HL-60/S4 (cell line): ENCODE measurements around the gene PCDH15.

Experiments used
- in situ Hi-C: fragments of 300-500 bp; cut with MboI; formaldehyde crosslinking; loops from 2 replicates; pipeline ENCODE4 v1.14.3; 2022; ENCODE audit warnings: low sequenced_read_pairs

Gene PCDH15

GRCh38 chr10:54139819-54140428, 661.1 kb downstream of the PCDH15 start:
- in situ Hi-C loops: no loop called here

GRCh38 chr10:54137396-54137795, 663.6 kb downstream of the PCDH15 start:
- in situ Hi-C loops: no loop called here

GRCh38 chr10:54133203-54133602, 667.8 kb downstream of the PCDH15 start:
- in situ Hi-C loops: no loop called here

- in situ Hi-C loops: no loop called here
These were observed 669.2 kb downstream of the PCDH15 start for GRCh38 chr10:54131833-54132232.

GRCh38 chr10:54130394-54130793, 670.6 kb downstream of the PCDH15 start:
- in situ Hi-C loops: no loop called here

- in situ Hi-C loops: no loop called here
These were observed 675.8 kb downstream of the PCDH15 start for GRCh38 chr10:54125098-54125747.

- in situ Hi-C loops: no loop called here
These were observed 676.7 kb downstream of the PCDH15 start for GRCh38 chr10:54124209-54124885.

GRCh38 chr10:54120806-54121205, 680.2 kb downstream of the PCDH15 start:
- in situ Hi-C loops: no loop called here

- in situ Hi-C loops: no loop called here
These were observed 692.1 kb downstream of the PCDH15 start for GRCh38 chr10:54108961-54109360.

GRCh38 chr10:54096892-54097291, 704.1 kb downstream of the PCDH15 start:
- in situ Hi-C loops: no loop called here

- in situ Hi-C loops: no loop called here
These were observed 706.7 kb downstream of the PCDH15 start for GRCh38 chr10:54094321-54094720.

GRCh38 chr10:54091237-54091636, 709.8 kb downstream of the PCDH15 start:
- in situ Hi-C loops: no loop called here

GRCh38 chr10:54081950-54082349, 719.1 kb downstream of the PCDH15 start:
- in situ Hi-C loops: no loop called here

- in situ Hi-C loops: no loop called here
These were observed 733.7 kb downstream of the PCDH15 start for GRCh38 chr10:54067361-54067760.

- in situ Hi-C loops: no loop called here
These were observed 734.4 kb downstream of the PCDH15 start for GRCh38 chr10:54066646-54067045.

GRCh38 chr10:54065106-54065505, 735.9 kb downstream of the PCDH15 start:
- in situ Hi-C loops: no loop called here

- in situ Hi-C loops: no loop called here
These were observed 736.8 kb downstream of the PCDH15 start for GRCh38 chr10:54064215-54064614.

- in situ Hi-C loops: no loop called here
These were observed 737.5 kb downstream of the PCDH15 start for GRCh38 chr10:54063514-54063913.

GRCh38 chr10:54060572-54060971, 740.5 kb downstream of the PCDH15 start:
- in situ Hi-C loops: no loop called here

GRCh38 chr10:54057357-54057756, 743.7 kb downstream of the PCDH15 start:
- in situ Hi-C loops: no loop called here

GRCh38 chr10:54026340-54026739, 774.7 kb downstream of the PCDH15 start:
- in situ Hi-C loops: no loop called here

GRCh38 chr10:54011117-54011516, 789.9 kb downstream of the PCDH15 start:
- in situ Hi-C loops: no loop called here
